ENCODE data around the gene SLC38A6. TPM values are rescaled to one million over a fixed set of nuclear protein-coding genes. Genes with fewer than 3 reads are reported as not detected.

Gene SLC38A6
- total RNA-seq, 2 donors from 2014 or later: 5.7 to 6.9 TPM

- H3K4me3 ChIP-seq: no peak overlapping the region
- no peaks in the 10 kb centered on the region for H3K36me3 ChIP-seq
- H3K27me3 ChIP-seq: no peaks in the 10 kb centered on the region
- no peak for DNase-seq (ENCODE audit: low spot score)
- H3K27ac ChIP-seq: no peak overlapping the region
- H3K4me1 ChIP-seq: no peaks in the 10 kb centered on the region
- no peaks in the 10 kb centered on the region for H3K9me3 ChIP-seq
- no peak for TF ChIP-seq CTCF (IDR thresholded peaks at IDR 0.05)
Measured at GRCh38 chr14:61074852-61075251, 93.8 kb downstream of the SLC38A6 start.

GRCh38 chr14:61076556-61076955 is 95.5 kb downstream of the SLC38A6 start:
- no peaks in the 10 kb centered on the region for H3K36me3 ChIP-seq
- H3K27me3 ChIP-seq: no peaks in the 10 kb centered on the region
- no peaks in the 10 kb centered on the region for H3K9me3 ChIP-seq
- no peak overlapping the region for H3K4me3 ChIP-seq
- DNase-seq (ENCODE audit: low spot score): no peak
- H3K4me1 ChIP-seq: no peaks in the 10 kb centered on the region
- TF ChIP-seq CTCF (IDR thresholded peaks at IDR 0.05): no peak
- H3K27ac ChIP-seq: no peak overlapping the region

- Histone ChIP-seq H3K4me1 (no peaks in the 10 kb centered on the region), H3K9me3 (no peaks in the 10 kb centered on the region), H3K27ac (no peak overlapping the region), H3K27me3 (no peaks in the 10 kb centered on the region), H3K4me3 (no peak overlapping the region), H3K36me3 (no peaks in the 10 kb centered on the region)
- DNase-seq (ENCODE audit: low spot score): no peak
- no peak for TF ChIP-seq CTCF (IDR thresholded peaks at IDR 0.05)
Measured at GRCh38 chr14:61077437-61077836, 96.4 kb downstream of the SLC38A6 start.

- H3K27me3 ChIP-seq: no peaks in the 10 kb centered on the region
- no peak for DNase-seq (ENCODE audit: low spot score)
- no peak for TF ChIP-seq CTCF (IDR thresholded peaks at IDR 0.05)
- H3K4me1 ChIP-seq: no peaks in the 10 kb centered on the region
- no peak overlapping the region for H3K4me3 ChIP-seq
- H3K27ac ChIP-seq: no peak overlapping the region
- H3K36me3 ChIP-seq: no peaks in the 10 kb centered on the region
- H3K9me3 ChIP-seq: no peaks in the 10 kb centered on the region
Measured at GRCh38 chr14:61077951-61078720, 97.1 kb downstream of the SLC38A6 start.

- Histone ChIP-seq H3K9me3 (peaks cover 0 to 4% of the 10 kb centered on the region in 2 donors), H3K36me3 (no peaks in the 10 kb centered on the region), H3K27ac (no peak overlapping the region), H3K4me3 (no peak overlapping the region), H3K4me1 (no peaks in the 10 kb centered on the region), H3K27me3 (no peaks in the 10 kb centered on the region)
- DNase-seq (ENCODE audit: low spot score): no peak
- no peak for TF ChIP-seq CTCF (IDR thresholded peaks at IDR 0.05)
Measured at GRCh38 chr14:61080591-61081010, 99.6 kb downstream of the SLC38A6 start.

- no peaks in the 10 kb centered on the region for H3K27me3 ChIP-seq
- TF ChIP-seq CTCF (IDR thresholded peaks at IDR 0.05): no peak
- H3K4me3 ChIP-seq: no peak overlapping the region
- H3K36me3 ChIP-seq: no peaks in the 10 kb centered on the region
- DNase-seq (ENCODE audit: low spot score): no peak
- H3K9me3 ChIP-seq: peaks cover 0 to 12% of the 10 kb centered on the region in 2 donors
- no peaks in the 10 kb centered on the region for H3K4me1 ChIP-seq
- no peak overlapping the region for H3K27ac ChIP-seq
Measured at GRCh38 chr14:61088081-61088480, 107.0 kb downstream of the SLC38A6 start.

Measured in right atrium auricular region (tissue), 2 donors.